GM10266 (cell line): ENCODE results near the gene GYG2.

Experiments used
- DNase-seq: peaks from one replicate; pipeline ENCODE4 v3.0.0; 2012; ENCODE audit errors: extremely low spot score
- CTCF ChIP-seq: IDR thresholded peaks from 2 replicates; pipeline ENCODE4 v1.5.1; 2012; ENCODE audit warnings: mild to moderate bottlenecking, low read depth; ENCODE audit not compliant: control insufficient read depth, insufficient read depth; ENCODE audit errors: missing control alignments

The GYG2 gene

GRCh38 chrX:2846992-2847391 lies 18.3 kb downstream of the GYG2 start:
- TF ChIP-seq CTCF: no peak
- DNase-seq: no peak

- TF ChIP-seq CTCF: no peak
- DNase-seq: no peak
Observed at GRCh38 chrX:2848871-2849301, 20.2 kb downstream of the GYG2 start.

GRCh38 chrX:2854918-2855317 lies 26.2 kb downstream of the GYG2 start:
- DNase-seq: no peak
- no peak for TF ChIP-seq CTCF

GRCh38 chrX:2855761-2856160 lies 27.0 kb downstream of the GYG2 start:
- DNase-seq: no peak
- TF ChIP-seq CTCF: no peak

GRCh38 chrX:2857566-2857965 lies 28.8 kb downstream of the GYG2 start:
- DNase-seq: no peak
- TF ChIP-seq CTCF: no peak

GRCh38 chrX:2859197-2859797 lies 30.6 kb downstream of the GYG2 start:
- DNase-seq: no peak
- TF ChIP-seq CTCF: no peak

GRCh38 chrX:2862404-2862803 lies 33.7 kb downstream of the GYG2 start:
- no peak for TF ChIP-seq CTCF
- no peak for DNase-seq
